ENCODE results near the gene RAB8B. TPM values are rescaled to one million over a fixed set of nuclear protein-coding genes. Genes with fewer than 3 reads are reported as not detected.
"Not testable (repeated sequence)": the region's sequence is repeated elsewhere in the genome, so short reads cannot be mapped to it uniquely, and the experiment has no call there.

The RAB8B gene
- total RNA-seq, 8 experiments from 2014 or later, result 24.6 to 58.4 (median 39.7) TPM

GRCh38 chr15:63234451-63234870 is 45.1 kb downstream of the RAB8B start:
- no peaks in the 10 kb centered on the region for H3K4me1 ChIP-seq (replicated peaks in 1 of 2)
- in situ Hi-C loops (cut with MboI; ENCODE audit: low pct_unique_long_range_greater_than_20kb in 2 of 9, low sequenced_read_pairs in 9 of 9, unreplicated experiment in 9 of 9), result no loop called here
- ATAC-seq (replicated peaks in 6 of 8), result peak in 5 of 8 experiments; percentile 55 to 84 (median 72)
- H3K4me3 ChIP-seq, result no peak overlapping the region
- 36 to 100% (median 75%) methylated on average over 1 to 5 of the region's 5 CpGs; no CpG with 5 or more reads in 4 of the 10 experiments for WGBS, 10 experiments
- H3K27ac ChIP-seq, result no peak overlapping the region

- no peak overlapping the region for H3K27ac ChIP-seq
- no peak for ATAC-seq (replicated peaks in 6 of 8)
- in situ Hi-C loops (cut with MboI; ENCODE audit: low pct_unique_long_range_greater_than_20kb in 2 of 9, low sequenced_read_pairs in 9 of 9, unreplicated experiment in 9 of 9), result no loop called here
- H3K4me1 ChIP-seq (replicated peaks in 1 of 2), result no peaks in the 10 kb centered on the region
- H3K4me3 ChIP-seq, result no peak overlapping the region
Measured at GRCh38 chr15:63236272-63236671, 46.9 kb downstream of the RAB8B start.

- ATAC-seq (replicated peaks in 6 of 8); in situ Hi-C loops (cut with MboI; ENCODE audit: low pct_unique_long_range_greater_than_20kb in 2 of 9, low sequenced_read_pairs in 9 of 9, unreplicated experiment in 9 of 9); H3K27ac ChIP-seq; H3K4me3 ChIP-seq; H3K4me1 ChIP-seq (replicated peaks in 1 of 2): not testable (repeated sequence)
- WGBS, 10 experiments, result 29 to 100% (median 100%) methylated on average over 1 of the region's 1 CpG; no CpG with 5 or more reads in 2 of the 10 experiments
Measured at GRCh38 chr15:63237086-63237485, 47.7 kb downstream of the RAB8B start.

DNA sequence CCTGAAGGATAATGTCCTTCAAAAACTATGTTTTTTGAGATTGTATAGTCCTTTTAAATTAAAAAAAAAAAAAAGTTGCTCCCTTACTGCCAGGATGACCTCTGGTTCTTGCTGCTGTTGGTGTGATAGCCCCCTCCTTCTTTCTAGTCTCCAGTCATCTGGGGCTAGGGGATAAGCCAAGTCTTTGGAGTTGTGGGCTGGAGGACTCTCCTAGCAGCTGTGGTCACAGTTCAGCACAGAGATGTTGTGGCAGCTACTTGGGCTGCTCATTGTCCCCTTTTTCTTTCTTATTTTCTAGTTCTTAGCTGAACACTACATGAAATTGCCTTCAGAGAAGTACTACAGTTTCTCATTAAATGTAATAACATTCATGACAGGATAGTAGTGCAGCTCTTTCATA is 48.8 kb downstream of the RAB8B start:
- Histone ChIP-seq H3K4me1 (replicated peaks in 1 of 2) (no peaks in the 10 kb centered on the region), H3K27ac (no peak overlapping the region), H3K4me3 (no peak overlapping the region)
- ATAC-seq (replicated peaks in 6 of 8), result no peak
- in situ Hi-C loops (cut with MboI; ENCODE audit: low pct_unique_long_range_greater_than_20kb in 2 of 9, low sequenced_read_pairs in 9 of 9, unreplicated experiment in 9 of 9), result no loop called here

DNA sequence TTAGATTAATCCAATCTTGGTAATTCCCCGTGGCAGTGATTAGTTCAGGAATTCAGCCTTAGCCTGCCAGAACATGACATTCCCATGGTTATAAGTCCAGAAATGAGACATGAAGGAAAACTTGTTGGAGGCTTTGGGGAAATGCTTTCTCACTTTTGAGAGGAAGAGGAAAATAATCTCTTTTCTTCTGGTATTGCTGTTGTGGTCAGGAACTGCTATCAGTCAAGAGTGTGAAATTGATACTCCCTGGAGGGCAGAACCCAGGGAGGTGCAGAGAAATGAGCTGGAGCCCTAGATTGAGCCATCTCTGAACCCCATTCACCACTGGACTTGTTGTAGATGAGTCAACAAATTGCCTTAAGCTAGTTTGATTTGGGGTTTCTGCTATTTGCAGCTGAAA is 49.4 kb downstream of the RAB8B start:
- peak in 2 of 8 experiments; percentile 19 to 81 for ATAC-seq (replicated peaks in 6 of 8)
- in situ Hi-C loops (cut with MboI; ENCODE audit: low pct_unique_long_range_greater_than_20kb in 2 of 9, low sequenced_read_pairs in 9 of 9, unreplicated experiment in 9 of 9), result no loop called here
- WGBS, 10 experiments, result 0 to 90% (median 83%) methylated on average over 1 of the region's 1 CpG; no CpG with 5 or more reads in 5 of the 10 experiments
- Histone ChIP-seq H3K4me3 (no peak overlapping the region), H3K4me1 (replicated peaks in 1 of 2) (no peaks in the 10 kb centered on the region), H3K27ac (no peak overlapping the region)

GRCh38 chr15:63240109-63240508 is 50.7 kb downstream of the RAB8B start:
- in situ Hi-C loops (cut with MboI; ENCODE audit: low pct_unique_long_range_greater_than_20kb in 2 of 9, low sequenced_read_pairs in 9 of 9, unreplicated experiment in 9 of 9), result no loop called here
- 49 to 100% (median 81%) methylated on average over 1 to 3 of the region's 3 CpGs; no CpG with 5 or more reads in 4 of the 10 experiments for WGBS, 10 experiments
- no peak for ATAC-seq (replicated peaks in 6 of 8)
- H3K4me1 ChIP-seq (replicated peaks in 1 of 2), result no peaks in the 10 kb centered on the region
- H3K27ac ChIP-seq, result no peak overlapping the region
- H3K4me3 ChIP-seq, result no peak overlapping the region

DNA sequence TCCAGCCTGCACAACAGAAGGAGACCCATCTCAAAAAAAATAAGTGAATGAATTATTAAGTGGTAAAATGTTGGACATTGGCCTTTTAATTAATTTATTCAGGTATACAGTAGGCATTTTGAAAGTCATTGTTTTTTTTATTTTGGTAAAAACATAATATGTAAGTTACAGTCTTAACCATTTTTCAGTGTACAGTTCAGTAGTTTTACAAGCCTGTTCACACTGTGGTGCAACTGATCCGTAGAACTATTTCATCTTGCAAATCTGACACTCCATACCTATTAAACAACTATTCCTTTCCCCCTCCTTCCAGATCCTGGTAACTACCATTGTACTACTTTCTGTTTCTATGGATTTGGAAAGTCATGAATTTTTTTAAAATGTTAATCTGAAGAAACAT is 51.9 kb downstream of the RAB8B start:
- no peak overlapping the region for H3K4me3 ChIP-seq
- no peak for ATAC-seq (replicated peaks in 6 of 8)
- WGBS, 10 experiments, result 100% methylated on average over 1 of the region's 1 CpG; no CpG with 5 or more reads in 5 of the 10 experiments
- H3K27ac ChIP-seq, result no peak overlapping the region
- in situ Hi-C loops (cut with MboI; ENCODE audit: low pct_unique_long_range_greater_than_20kb in 2 of 9, low sequenced_read_pairs in 9 of 9, unreplicated experiment in 9 of 9), result no loop called here
- H3K4me1 ChIP-seq (replicated peaks in 1 of 2), result no peaks in the 10 kb centered on the region

DNA sequence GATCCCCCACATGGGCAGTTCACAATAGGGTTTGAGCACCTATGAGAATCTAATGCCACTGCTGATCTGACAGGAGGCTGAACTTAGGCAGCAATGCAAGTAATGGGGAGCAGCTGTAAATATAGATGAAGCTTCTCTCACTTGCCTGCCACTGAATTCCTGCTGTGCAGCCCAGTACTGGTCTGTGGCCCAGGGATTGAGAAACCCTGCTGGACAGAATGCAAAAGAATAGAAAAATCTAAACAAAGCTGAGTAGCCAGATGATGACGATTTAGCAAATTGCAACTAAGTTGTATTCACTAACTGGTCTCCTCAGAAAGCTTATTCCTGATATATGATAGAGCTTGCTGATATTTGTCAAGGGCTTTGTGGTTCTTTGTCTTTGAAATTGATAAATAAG is 53.7 kb downstream of the RAB8B start:
- WGBS, 10 experiments, result 0 to 100% (median 56%) methylated on average over 1 of the region's 1 CpG; no CpG with 5 or more reads in 6 of the 10 experiments

DNA sequence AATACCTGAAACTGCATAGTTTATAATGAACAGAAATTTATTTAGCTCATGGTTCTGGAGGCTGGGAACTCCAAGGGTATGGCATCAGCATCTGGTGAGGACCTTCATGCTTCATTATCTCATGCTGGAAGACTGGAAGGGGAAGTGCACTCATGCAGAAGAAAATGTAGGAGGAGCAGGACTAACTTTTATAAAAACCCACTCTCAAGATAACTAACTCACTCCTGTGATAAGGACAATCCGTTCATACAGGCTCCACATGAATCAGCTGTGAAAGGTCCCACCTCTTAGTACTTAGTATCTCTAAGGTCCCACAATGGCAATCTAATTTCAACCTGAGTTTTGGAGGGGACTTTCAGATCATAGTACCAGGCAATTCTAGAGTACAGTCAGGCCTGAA is 54.4 kb downstream of the RAB8B start:
- Histone ChIP-seq H3K4me1 (replicated peaks in 1 of 2) (no peaks in the 10 kb centered on the region), H3K27ac (no peak overlapping the region), H3K4me3 (no peak overlapping the region)
- no peak for ATAC-seq (replicated peaks in 6 of 8)
- WGBS, 10 experiments, result 82 to 100% (median 100%) methylated on average over 1 of the region's 1 CpG; no CpG with 5 or more reads in 3 of the 10 experiments
- in situ Hi-C loops (cut with MboI; ENCODE audit: low pct_unique_long_range_greater_than_20kb in 2 of 9, low sequenced_read_pairs in 9 of 9, unreplicated experiment in 9 of 9), result no loop called here

More for the DNA sequence above, 53.7 kb downstream of the RAB8B start:
- H3K4me3 ChIP-seq, result no peak overlapping the region
- in situ Hi-C loops (cut with MboI; ENCODE audit: low pct_unique_long_range_greater_than_20kb in 2 of 9, low sequenced_read_pairs in 9 of 9, unreplicated experiment in 9 of 9), result no loop called here
- no peak for ATAC-seq (replicated peaks in 6 of 8)
- H3K4me1 ChIP-seq (replicated peaks in 1 of 2), result no peaks in the 10 kb centered on the region
- H3K27ac ChIP-seq, result no peak overlapping the region

DNA sequence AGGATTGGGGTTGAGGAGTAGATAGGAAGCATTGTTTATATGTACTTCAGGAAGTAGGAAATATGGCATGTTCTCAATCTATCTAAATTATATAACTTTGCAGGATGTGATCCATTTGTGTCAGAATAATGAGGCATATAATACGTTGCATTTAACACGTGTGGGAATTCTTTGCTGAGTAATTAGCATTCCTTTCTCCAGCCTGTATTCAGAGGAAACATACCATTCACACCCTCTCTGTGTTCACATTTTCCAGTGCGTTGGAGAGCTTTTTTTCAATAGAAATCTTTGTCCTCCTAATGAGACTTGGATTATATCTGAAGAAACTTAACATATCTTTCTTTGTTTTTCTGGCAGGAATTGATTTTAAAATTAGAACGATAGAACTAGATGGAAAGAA is 55.0 kb downstream of the RAB8B start:
- in situ Hi-C loops (cut with MboI; ENCODE audit: low pct_unique_long_range_greater_than_20kb in 2 of 9, low sequenced_read_pairs in 9 of 9, unreplicated experiment in 9 of 9), result no loop called here
- Histone ChIP-seq H3K4me3 (no peak overlapping the region), H3K4me1 (replicated peaks in 1 of 2) (no peaks in the 10 kb centered on the region), H3K27ac (no peak overlapping the region)
- WGBS, 10 experiments, result 0 to 67% (median 30%) methylated on average over 2 to 4 of the region's 4 CpGs
- peak in 7 of 8 experiments; percentile 48 to 65 (median 55) for ATAC-seq (replicated peaks in 6 of 8)

DNA sequence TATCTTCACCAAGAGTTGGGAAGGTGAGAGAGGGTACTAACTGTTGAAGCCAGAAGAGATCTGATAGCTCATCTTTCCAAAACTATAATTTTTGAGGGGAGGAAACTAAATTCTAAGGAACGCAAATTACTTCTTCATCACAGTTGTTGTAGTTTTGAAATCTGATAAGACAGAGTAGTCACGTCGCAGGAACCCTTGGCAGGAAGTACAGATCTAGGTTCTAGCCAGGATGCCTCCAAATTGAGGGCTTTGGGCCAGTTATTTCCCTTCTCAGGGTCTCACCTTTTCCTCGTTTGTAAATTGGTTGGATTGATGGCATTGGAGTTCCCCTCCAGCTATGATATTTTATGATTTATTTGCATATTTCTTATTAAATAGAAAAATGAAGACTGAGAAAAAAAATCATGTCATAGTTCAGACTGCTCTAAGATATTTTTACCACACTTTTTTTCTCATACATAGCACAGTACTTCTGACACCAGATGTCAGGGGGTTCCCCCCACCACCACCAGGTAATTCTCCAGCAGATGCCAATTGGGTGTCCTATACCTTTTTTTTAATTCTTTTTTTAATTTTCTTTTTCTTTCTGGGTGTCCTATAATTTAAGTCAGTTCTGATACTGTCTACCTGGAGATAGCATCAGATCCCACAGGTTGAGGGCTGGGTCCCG is 55.7 kb downstream of the RAB8B start:
- 27 to 100% (median 88%) methylated on average over 1 to 5 of the region's 5 CpGs; no CpG with 5 or more reads in 2 of the 10 experiments for WGBS, 10 experiments
- ATAC-seq (replicated peaks in 6 of 8), result no peak
- in situ Hi-C loops (cut with MboI; ENCODE audit: low pct_unique_long_range_greater_than_20kb in 2 of 9, low sequenced_read_pairs in 9 of 9, unreplicated experiment in 9 of 9), result no loop called here
- no peak overlapping the region for H3K4me3 ChIP-seq
- no peaks in the 10 kb centered on the region for H3K4me1 ChIP-seq (replicated peaks in 1 of 2)
- peak overlapping the region in 1 of 2 donors; percentile 28 for H3K27ac ChIP-seq

DNA sequence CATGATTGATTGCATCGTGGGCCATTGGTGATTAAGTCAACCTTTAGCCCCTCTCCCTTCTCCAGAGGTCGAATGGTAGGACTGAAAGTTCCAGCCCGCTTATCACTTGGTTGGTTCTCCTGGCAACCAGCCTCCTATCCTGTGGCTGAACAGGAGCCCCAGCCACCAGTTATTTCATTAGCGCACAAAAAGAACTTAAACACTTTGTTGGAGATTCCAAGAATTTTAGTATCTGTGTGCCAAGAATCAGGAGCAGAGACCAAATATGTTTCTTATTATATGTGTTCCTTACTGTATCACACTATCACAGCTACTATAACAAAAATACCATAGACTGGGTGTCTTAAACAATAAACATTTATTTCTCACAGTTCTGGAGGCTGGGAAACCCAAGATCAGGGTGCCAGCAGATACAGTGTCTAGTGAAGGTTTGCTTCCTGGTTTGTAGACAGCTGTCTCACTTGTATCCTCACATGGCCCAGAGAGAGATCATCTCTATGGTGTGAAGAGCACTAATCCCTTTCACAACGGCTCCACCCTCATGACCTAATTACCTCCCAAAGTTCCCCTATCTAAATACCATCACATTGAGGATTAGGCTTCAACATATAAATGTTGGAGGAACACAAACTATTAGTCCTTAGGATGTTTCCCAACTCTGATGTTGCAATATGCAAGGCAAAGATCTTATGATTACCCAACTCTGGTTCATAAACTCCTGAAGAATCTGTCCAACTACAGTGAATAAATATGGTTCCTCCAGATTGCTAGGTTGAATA is 57.5 kb downstream of the RAB8B start:
- ATAC-seq (replicated peaks in 6 of 8), result peak in 3 of 8 experiments; percentile 85 to 86 (median 85)
- Histone ChIP-seq H3K4me3 (no peak overlapping the region), H3K4me1 (replicated peaks in 1 of 2) (no peaks in the 10 kb centered on the region), H3K27ac (no peak overlapping the region)
- in situ Hi-C loops (cut with MboI; ENCODE audit: low pct_unique_long_range_greater_than_20kb in 2 of 9, low sequenced_read_pairs in 9 of 9, unreplicated experiment in 9 of 9), result no loop called here
- WGBS, 10 experiments, result 31 to 100% (median 87%) methylated on average over 1 to 5 of the region's 5 CpGs; no CpG with 5 or more reads in 2 of the 10 experiments

DNA sequence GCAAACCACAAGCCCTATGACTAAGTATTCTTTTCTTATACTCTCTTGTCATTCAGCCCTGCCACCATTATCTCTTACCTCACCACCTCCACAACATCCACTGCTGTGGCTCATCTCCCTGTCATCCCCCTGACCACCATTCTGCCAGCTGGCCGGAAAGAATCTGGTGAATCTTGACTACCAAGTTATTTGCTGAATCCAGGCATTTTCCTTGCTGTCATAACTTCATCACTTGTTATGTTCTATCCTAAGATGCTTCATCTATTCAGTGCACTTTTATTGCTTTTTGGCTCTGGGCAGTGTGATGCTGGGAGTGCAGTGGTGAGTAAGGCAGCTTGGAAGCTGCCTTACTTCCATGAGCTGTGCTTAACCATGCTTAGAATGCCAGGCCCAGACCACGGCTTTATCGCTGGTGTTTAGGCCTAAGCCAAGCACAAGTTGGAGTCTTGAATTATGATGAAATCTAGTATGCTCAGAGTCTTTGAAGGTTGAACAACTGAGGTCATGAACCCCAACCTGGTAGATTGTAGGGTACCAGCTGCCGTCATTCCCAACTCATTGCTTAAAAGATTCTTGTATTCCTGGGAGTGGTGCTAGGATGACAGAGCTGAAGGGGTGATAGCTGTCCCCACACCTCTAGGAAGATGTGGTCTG is 61.0 kb downstream of the RAB8B start:
- Histone ChIP-seq H3K27ac (no peak overlapping the region), H3K4me3 (no peak overlapping the region), H3K4me1 (replicated peaks in 1 of 2) (peaks cover 2 to 8% of the 10 kb centered on the region in 2 donors)
- ATAC-seq (replicated peaks in 6 of 8), result peak in 1 of 8 experiments; percentile 28
- in situ Hi-C loops (cut with MboI; ENCODE audit: low pct_unique_long_range_greater_than_20kb in 2 of 9, low sequenced_read_pairs in 9 of 9, unreplicated experiment in 9 of 9), result loop anchor here in 1 of 9 experiments (25.0 kb wide), 1 partner anchor 88 kb away; the partner anchor contains the start of gene RPS27L
- 7 to 100% (median 81%) methylated on average over 1 to 4 of the region's 4 CpGs; no CpG with 5 or more reads in 2 of the 10 experiments for WGBS, 10 experiments

Data from motor neuron (in vitro differentiated cells).